ENCODE results near the gene WWC1.
"Not testable (repeated sequence)": the region's sequence is repeated elsewhere in the genome, so short reads cannot be mapped to it uniquely, and the experiment has no call there.

Gene WWC1

DNA sequence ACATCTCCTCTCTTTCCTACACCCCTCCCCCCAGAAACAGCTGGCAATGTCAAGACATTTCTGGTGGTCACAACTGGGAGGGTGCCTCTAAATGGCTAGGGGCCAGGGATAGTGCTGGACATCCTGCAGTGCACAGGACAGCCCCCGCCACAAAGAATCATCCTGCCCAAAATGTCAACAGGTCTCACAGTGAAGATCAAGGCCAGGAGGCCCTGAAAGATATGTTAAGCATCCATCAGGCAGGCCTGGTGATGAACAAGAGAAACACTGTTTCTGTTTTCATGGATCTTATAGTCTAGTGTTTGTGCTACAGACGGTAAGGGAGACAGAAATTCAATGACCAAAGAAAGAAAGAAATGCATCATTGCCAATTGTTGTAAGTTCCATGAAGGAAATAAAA, 45.9 kb downstream of the WWC1 start:
- no peak overlapping the region for H3K4me3 ChIP-seq (ENCODE audit: low read depth, low read length)
- TF ChIP-seq, protein P1, sequence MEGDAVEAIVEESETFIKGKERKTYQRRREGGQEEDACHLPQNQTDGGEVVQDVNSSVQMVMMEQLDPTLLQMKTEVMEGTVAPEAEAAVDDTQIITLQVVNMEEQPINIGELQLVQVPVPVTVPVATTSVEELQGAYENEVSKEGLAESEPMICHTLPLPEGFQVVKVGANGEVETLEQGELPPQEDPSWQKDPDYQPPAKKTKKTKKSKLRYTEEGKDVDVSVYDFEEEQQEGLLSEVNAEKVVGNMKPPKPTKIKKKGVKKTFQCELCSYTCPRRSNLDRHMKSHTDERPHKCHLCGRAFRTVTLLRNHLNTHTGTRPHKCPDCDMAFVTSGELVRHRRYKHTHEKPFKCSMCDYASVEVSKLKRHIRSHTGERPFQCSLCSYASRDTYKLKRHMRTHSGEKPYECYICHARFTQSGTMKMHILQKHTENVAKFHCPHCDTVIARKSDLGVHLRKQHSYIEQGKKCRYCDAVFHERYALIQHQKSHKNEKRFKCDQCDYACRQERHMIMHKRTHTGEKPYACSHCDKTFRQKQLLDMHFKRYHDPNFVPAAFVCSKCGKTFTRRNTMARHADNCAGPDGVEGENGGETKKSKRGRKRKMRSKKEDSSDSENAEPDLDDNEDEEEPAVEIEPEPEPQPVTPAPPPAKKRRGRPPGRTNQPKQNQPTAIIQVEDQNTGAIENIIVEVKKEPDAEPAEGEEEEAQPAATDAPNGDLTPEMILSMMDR (IDR thresholded peaks at IDR 0.05; ENCODE audit: low read depth, low read length): no peak

DNA sequence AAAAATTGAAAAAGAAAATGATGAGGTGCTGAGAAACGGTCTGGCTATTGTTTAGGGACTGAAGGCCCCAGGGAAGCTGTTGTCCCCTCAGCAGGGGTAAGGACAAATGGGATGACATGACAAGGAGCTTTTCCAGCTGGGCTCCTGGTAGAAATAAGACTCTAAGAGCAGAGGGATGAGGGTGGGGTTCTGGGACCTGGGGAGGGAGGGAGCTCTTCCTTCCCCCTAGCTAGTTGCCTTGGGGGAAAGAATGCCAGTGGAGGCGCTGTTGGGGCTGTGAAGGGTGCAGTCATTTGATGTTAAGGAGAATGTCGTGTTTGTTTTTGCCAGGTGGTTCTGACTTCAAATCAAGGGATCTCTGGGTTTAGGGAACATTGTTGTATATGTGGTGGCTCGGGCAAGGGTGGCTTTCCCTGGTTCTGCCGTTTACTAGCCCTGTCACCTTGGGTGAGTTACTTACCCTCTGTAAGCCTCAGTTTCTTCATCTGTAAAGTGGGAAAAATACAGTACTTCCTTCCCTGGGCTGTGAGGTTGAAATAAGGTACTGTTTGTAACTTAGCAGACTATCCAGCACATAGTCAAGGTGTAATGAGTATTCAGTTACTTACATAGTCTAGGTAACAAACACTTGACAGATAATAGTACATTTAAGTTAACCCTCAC, 47.8 kb downstream of the WWC1 start:
- no peak overlapping the region for H3K4me3 ChIP-seq (ENCODE audit: low read depth, low read length)
- TF ChIP-seq, protein P1 (IDR thresholded peaks at IDR 0.05; ENCODE audit: low read depth, low read length): no peak

DNA sequence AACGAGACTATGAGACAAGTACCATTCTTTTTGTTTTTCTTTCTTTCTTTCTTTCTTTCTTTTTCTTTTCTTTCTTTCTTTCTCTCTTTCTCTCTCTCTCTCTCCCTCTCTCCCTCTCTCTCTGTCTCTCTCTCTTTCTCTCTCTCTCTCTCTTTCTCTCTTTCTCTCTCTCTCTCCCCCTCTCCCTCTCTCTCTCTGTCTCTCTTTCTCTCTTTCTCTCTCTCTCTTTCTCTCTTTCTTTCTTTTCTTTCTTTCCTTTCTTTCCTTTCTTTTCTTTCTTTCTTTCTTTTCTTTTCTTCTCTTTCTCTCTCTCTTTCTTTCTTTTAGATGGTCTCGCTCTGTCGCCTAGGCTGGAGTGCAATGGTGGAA, 48.3 kb downstream of the WWC1 start:
- not testable (repeated sequence) for H3K4me3 ChIP-seq (ENCODE audit: low read depth, low read length)

DNA sequence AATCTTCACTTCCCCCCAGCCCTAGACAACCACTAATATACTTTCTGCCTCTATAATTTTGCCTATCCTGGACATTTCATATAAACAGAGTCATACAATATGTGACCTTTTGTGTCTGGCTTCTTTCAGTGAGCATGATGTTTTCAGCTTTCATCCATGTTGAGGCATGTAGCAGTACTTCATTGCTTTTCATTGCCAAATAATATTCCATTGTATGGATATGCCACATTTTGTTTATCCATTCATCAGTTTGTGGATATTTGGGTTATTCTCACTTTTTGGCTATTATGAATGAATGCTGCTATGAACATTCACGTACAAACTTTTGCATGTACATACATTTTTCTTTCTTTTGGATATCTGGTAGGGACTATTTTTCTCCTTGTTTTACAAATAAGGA, 49.0 kb downstream of the WWC1 start:
- TF ChIP-seq, protein P1 (IDR thresholded peaks at IDR 0.05; ENCODE audit: low read depth, low read length): no peak
- no peak overlapping the region for H3K4me3 ChIP-seq (ENCODE audit: low read depth, low read length)

DNA sequence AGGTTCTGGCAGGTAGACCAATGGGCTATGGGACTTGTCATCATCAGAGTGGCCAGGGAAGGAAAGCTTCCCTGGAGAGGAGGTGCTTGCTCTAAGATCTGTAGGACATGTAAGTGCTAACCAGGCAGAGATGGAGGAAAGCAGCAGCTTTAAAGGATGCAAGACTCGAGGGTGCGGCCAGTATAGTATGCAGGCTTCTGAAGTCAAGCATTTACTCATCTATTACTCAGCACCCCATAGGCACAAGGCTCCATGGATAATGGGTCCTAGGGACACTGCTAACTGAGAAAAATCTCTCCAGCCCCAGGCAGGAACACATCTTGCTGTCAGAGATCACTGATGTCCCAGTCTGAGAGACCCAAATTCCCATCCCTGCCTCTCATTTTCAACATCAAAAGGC, 49.7 kb downstream of the WWC1 start:
- TF ChIP-seq, protein P1 (IDR thresholded peaks at IDR 0.05; ENCODE audit: low read depth, low read length): no peak
- H3K4me3 ChIP-seq (ENCODE audit: low read depth, low read length): no peak overlapping the region

DNA sequence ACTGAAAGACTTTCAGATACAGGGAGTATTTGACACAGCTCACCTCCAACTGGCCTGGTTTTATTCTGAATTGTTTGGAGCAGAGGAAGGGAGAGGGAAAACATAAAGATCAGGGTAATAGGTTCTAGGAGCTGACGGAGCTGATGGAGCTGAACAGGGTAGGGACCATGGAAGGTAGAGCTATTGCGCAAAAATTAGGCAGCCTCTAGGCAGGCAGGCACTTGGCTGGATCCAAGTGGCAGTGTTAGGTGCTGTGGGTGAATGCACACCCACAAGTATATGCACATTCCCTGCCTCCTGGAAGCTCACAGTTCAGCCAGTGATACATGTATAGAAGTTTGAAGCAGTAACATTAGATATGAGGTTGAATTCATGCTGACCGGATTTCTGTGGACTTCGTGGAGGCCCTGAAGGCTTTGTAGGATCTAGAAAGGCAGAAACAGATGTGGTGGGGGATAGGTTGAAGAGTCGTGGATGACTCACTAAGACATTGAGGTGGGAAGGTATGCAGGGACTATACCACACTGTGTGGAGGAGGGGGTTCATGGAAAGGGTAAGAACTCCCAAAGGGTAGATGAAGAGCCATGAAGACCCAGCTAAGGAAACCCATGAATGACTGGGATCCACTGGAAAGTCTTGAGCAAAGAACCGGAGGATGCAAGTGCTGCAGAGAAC, 50.8 kb downstream of the WWC1 start:
- no peak overlapping the region for H3K4me3 ChIP-seq (ENCODE audit: low read depth, low read length)
- TF ChIP-seq, protein P1 (IDR thresholded peaks at IDR 0.05; ENCODE audit: low read depth, low read length): no peak

DNA sequence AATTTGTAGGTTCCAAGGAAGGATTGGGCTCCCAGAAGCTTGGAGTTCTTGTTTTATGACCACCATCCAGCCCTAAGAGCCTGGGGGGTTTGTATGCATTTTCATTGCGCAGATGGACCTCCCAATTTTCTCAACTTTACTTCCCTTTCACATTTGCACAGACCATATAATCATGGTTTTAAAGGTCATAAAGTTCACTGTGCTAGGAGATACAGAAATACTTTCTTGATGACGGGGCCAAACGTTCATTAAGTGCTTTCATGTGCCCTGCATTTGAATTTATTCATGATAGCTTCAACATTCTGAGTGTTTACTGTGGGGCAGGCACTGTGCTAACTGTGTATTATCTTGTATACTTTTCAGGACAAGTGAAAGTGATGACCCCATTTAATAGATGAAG, 51.5 kb downstream of the WWC1 start:
- H3K4me3 ChIP-seq (ENCODE audit: low read depth, low read length): no peak overlapping the region
- TF ChIP-seq, protein P1 (IDR thresholded peaks at IDR 0.05; ENCODE audit: low read depth, low read length): no peak

DNA sequence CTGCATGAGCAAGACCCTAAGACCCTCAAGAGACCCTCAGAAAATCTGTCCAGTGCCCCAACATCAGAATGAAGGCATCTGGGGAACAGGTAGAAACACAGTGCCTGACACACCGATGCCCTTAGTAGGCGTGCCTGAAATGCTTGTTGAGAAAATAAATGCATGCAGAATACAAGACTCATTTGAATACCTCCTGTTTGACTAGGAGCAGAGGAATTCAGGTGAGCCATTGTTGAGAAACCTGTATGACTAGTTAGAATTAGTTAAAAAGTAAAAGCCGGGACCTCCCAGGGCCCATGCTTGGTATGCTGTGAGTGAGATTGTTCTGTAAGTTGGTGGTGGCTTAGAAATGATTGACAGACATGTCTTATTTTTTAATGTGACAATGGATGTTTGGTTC, 55.0 kb downstream of the WWC1 start:
- H3K4me3 ChIP-seq (ENCODE audit: low read depth, low read length): no peak overlapping the region
- TF ChIP-seq, protein P1 (IDR thresholded peaks at IDR 0.05; ENCODE audit: low read depth, low read length): no peak
